ENCODE data around the gene SMAD7.

SMAD7 gene

DNA sequence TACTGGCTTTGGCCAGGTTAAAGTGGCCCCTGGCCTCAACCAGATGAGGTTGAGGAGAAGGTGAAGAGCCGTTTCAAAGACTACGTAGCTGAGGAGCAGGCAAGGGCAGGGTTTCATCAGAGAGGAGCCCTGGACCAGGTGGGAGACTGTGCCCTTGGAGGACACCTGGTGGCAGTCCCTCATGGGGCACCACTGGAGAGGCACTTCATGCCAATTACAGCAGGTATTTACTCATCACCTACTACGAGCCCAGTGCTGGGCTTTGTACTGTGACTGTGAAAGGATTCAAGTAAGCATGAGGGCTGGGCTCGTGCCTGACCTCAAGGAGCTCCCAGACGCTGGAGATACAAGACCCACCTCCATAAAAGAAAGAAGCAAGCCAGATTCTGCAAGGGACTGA, 37.6 kb downstream of the SMAD7 start:
- DNase-seq, result peak in 1 of 4 experiments; percentile 35

DNA sequence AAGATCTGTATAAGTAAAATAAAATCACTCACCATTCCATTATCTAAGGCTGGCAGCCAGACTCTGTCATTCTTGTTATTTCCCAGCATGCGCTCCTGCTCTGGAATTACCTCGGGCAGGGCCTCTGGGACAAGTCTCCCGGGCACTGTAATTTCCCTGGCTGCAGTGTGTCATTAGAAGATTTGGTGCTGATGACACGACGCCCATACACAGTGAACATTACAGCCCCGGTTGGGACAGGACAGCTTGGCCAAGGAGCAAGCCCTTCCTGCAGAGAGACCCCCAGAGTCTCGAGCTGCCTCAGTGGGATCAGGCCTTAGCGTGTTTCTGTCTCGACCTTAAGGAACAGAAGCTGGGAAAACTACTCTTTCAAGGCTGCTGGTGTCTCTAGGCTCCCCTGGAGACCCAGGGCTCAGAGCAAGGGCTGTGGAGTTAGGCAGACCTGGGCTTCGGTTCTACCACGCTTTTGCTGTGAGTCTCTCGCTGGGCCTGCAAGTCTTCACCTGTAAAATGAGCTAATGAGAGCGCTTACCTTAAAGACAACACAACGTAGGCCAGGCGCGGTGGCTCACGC, 39.7 kb downstream of the SMAD7 start:
- no peak for DNase-seq

DNA sequence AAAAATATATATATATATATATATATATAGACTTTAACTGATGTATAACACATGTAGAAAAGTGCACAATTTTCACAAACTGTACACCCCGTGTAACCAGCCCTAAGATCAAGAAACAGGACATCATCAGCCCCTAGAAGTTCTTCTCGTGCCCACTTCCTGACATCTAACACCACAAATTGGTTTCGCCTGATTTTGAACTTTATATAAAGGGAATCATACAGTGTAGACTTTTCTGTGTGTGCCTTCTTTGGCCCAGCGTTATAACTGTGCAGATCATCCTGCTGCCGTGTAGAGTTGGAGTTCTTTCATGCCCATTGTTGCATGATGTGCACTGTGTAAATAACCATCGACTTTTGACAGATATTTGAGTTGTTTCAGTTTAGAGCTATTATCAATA, 41.0 kb downstream of the SMAD7 start:
- DNase-seq, result no peak

DNA sequence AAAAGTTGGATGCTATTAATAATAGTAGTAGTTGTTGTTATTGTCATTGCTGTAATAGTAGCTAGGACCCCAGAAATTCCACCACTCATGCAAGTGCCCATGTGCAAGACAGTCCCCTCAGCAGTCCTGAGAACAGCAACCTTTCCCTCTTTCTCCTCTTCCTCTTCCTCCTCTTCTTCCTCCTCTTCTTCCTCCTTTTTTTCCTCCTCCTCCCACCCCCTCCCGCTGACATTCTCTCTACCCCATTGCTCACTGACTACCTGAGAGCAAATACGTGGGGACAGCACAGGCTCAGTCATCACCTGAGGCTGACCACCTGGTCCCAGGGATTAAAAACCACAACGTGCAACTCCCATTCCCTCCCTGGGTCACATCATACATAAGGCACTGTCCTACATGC, 41.8 kb downstream of the SMAD7 start:
- no peak for DNase-seq

DNA sequence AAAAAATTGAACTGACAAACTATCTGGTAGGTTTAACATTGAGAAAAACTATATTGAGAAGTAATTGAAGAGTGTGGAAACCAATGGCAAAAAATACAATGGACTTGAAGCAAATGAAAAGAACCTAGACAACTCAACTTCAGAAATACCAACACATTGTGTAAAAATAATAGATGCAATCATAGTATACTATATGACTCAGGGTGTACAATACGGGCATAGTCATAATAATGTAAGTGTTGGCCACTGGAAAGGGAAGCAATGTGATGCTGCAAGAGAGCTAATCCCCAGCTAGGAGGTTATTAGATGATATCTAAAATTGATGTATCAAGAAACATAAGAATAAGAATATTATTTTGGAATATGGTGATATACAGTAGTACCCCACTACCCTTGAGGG, 45.3 kb downstream of the SMAD7 start:
- DNase-seq, result no peak

DNA sequence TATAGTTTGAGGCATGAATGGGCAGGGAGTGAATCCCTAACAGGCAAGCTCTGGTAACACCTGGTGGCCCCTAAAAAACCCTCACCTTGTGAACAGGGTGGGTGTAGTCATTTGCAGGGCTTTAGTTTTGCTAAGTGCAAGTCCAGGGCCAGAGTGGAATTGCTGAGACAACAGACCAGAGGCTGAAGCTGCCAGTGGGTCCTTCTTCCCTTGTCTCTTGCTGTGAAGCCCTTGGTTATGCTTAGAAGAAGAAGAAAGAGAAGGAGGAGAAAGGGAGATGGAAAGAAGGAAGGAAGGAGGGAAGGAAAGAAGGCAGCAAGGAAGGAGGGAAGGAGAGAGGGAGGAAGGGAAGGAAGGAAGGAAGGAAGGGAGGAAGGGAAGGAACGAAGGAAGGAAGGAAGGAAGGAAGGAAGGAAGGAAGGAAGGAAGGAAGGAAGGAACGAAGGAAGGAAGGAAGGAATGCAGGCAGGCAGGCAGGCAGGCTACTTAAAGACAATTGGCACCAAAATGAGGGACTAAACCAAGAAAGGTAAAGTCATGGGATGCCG, 45.8 kb downstream of the SMAD7 start:
- no peak for DNase-seq

DNA sequence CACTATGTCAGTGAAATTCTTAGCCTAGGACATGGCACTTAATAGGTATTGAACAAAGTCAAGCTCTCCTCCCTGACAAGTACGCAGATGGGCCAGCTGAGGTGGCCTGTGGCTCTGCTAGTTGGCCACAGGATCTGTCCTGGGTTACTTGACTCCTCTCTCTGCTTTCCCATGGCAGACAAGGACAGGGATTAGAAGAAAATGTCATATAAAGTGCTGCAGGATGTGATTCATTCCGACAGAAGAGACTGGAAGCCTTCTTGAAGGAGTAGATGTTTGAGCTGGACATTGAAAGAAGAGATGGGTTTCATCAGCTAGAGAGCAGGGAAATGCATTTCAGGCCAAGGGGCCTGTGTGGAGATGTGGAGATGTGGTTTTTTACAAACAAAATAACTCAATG, 46.7 kb downstream of the SMAD7 start:
- DNase-seq, result no peak

DNA sequence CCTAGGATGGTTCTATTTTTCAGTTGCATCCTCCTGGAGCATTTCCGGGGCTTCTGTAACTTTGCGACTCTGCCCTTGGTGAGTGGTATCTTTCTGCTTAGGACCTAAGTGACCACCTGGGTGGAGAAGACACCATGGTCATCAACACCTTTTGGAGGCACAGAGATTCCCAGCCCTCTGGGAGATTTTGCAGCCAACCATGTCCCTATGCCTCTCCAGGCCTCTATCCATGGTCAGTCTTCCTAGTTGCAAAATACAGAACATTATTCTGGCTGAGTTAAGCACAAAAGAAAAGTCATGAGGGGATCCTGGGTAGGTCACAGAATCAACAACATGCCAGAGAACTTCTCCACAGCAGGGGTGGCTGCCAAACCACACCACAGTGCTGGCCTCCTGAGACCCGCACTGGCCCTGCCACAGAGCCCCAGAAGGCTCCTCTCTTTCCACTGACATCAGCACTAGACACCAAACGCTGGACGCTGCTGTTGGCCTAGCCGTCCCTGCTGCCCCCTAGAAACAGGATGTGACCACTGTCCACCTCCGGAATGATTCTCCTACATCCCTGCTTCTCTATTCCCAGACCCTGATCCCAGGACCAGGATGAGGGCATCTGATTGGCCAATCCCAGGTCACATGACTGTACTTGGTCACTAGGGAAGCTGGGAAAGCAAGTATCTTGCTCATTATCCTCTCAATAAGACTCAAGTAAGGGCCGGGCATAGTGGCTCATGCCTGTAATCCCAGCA, 47.7 kb downstream of the SMAD7 start:
- no peak for DNase-seq

DNA sequence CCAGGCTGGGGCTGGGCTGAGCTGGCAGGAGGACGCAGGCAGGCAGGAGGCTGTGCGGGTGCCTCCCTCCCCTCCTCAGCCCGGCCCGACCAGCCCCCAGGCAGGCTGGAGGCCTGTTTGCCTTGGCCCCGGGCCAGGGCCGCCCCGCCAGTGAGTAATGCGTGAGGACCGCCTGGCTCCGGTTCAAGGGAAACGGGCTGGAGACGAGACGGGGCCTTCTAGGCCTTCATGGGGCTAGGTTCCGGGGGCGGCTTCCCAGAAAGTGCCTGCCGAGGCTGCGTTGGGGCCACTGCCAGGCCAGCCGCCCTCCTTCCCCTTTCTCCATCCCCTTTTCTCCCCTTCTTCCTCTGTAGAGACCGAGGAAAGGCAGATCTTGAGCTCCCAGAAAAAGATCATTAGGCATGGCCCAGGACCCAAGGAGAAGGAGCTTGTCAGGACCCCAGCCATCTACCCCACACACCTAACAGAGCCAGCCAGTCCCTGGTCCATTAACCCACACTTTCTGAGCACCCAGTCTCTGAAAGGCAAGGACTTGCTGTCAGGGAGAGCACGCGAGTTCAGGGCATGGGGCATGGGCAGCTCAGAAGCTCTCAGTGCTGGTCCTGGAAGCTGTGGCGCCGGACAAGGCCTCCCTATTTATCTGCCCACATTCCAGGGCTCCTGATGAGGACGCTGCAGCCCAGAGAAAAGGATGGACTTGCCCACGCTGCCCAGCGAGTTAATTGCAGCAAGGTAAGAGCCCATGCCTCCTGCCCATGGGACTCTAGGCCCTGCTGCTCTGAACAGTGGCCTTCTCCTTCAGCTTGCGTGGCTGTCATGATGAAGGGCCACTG, 48.5 kb downstream of the SMAD7 start:
- DNase-seq, result no peak

DNA sequence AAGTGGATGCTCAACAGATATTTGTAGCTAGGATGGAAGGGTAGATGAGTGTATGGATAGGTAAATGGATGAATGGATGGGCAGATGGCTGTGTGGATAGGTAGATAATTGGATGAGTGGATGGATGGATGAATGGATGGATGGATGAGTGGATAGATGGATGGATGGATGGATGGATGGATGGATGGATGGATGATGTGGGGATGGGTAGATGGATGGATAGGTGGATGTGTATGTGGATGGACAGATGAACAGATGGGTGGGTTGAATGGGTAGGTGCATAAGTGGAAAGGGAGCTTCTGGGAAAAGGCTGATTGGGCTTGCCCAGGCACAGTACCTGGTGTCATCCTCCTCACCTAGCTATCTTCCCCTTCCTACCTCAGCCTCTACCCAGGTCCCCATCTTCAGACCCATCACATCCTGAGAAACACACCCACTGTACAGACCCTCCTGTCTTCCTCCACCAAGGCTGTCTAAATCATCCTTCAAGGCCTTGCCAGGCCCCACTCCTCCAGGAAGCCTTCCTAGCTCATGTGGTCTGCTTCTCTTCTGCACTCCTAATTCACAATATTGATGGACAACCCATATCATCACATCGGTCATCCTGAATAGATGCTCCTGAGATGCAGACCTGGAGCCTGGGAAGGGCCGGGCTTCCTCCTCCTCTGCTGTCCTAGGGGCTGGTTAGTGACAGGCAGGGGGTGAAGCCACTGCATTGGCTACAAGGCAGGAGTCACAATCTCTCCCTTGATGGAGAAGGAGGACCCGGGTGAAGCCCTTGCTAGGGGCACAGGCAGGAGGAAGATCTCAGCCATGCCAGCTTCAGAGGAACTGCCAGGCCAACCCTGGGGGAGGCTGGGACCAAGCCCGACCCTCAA, 49.4 kb downstream of the SMAD7 start:
- no peak for DNase-seq

DNA sequence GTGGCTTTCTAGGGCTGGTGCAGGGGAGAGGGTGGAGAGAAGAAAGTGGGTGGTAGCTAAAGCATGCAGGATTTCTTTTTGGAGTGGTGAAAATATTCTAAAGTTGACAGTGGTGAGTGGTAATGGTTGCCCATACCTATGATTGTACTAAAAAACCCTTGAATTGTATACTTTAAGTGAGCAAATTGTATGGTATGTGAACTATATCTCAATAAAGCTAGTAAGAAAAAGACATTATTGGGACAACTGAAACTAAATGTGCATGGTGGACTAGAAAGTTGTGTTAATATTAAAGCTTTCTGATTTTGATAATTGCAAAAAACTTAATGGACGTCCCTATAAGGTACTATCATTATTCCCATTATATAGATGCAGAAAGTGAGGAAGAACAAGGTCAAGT, 50.3 kb downstream of the SMAD7 start:
- no peak for DNase-seq

DNA sequence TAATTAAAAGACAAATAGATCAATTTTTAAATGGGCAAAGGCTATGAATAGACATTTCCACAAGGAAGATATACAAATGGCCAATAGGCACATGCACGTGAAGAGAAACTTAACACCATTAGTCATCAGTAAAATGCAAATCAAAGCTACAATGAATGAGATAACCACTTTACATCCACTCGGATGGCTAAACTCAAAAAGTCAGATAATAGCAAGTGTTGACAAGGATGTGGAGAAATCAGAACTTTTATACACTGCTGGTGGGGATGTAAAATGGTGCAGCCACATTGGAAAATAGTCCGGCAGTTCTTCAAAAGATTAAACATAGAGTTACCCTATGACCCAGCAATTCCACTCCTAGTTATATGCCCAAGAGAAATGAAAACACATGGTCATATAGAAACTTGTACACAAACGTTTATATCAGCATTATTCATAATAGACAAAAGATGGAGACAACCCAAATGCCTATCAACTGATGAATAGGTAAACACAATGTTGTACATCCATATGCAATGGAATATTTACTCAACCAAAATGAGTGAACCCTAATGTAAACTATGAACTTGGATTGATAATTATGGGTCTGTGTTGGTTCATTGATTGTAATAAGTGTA, 51.1 kb downstream of the SMAD7 start:
- DNase-seq, result no peak

DNA sequence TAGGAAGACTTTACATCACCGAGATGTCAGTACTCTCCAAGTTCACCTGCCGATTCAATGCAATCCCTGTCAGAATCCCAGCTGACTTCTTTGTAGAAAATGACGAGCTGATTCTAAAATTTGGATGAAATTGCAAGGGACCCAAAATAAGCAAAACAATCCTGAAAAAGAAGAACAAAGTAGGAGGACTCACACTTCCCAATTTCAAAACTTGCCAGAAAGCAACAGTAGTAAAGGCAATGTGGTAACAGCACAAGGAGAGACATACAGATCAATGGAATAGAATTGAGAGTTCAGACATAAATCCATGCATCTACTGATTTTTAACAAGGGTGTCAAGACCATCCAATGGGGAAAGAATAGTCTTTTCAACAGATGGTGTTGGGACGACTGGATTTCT, 52.2 kb downstream of the SMAD7 start:
- no peak for DNase-seq

DNA sequence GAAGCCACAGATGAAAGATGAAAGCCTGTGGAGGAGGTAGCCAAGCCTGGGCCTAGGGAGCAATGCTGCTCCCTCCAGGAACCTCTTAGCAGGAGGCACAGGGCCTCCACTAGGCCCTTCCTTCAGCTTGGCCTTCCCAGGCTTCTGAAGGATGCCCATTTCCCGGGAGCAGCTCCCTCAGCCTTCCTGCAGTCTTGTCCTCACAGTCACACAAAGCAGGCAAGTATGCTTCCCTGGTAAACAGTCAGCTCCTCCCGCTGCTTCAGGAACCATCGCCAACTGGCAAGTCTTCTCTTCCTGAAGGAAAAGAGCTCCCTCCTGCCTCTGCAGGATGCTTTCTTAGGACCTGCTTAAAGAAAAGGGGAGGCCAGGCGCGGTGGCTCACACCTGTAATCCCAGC, 53.2 kb downstream of the SMAD7 start:
- DNase-seq, result no peak

DNA sequence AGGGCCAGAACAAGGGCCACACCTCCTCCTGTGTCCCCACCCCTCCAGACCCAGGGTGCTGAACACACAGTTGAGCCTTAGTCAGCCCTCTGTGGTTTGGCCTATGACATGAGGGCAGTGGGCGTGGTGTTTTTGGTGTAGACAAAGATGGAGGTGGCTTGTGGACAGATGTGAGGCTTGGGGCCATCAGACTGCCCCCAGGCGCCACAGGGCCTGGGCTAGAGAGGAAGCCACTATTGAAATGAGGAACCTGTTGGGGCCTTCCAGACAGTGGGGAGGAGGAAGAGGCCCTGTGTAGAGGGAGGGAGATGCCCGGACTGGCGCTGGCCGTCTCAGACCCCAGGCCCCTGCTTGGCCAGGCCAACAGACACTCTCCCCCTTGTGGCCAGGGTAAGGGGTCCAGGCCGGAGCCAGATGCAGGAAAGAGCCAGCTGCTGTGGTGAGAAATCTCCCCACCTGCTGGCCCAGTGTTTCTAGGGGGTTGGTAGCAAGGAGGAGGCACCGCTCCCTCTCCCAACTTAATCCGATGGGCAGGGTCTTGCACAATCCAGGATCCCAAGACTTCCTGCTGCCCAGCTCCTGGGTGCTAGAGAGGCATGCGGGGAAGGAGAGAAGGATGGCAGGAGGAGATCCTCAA, 53.8 kb downstream of the SMAD7 start:
- no peak for DNase-seq

DNA sequence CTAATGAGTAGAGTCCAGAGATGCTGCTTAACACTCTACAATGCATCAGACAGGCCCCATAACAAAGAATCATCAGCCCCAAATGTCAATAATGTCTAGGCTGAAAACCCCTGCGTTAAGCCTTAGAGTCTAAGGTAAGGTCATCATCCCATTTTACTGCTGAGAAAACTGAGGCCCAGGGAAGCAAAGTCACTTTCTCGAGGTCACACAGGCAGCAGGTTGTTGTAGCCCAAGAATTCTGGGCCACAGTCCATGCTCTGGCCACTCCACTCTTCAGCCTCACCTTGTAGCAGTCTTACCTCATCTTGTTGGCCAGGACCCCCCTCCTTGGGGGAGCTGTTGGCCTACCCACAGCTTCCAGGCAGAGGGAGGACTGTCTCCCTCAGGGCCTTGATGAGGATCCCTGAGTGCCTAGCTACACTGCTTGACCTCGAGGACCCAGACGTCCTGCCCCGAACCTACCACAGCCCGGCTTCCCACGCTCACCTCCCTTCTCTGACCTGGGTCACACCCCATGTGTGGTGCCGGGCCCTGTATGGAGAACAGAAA, 54.4 kb downstream of the SMAD7 start:
- DNase-seq, result no peak

DNA sequence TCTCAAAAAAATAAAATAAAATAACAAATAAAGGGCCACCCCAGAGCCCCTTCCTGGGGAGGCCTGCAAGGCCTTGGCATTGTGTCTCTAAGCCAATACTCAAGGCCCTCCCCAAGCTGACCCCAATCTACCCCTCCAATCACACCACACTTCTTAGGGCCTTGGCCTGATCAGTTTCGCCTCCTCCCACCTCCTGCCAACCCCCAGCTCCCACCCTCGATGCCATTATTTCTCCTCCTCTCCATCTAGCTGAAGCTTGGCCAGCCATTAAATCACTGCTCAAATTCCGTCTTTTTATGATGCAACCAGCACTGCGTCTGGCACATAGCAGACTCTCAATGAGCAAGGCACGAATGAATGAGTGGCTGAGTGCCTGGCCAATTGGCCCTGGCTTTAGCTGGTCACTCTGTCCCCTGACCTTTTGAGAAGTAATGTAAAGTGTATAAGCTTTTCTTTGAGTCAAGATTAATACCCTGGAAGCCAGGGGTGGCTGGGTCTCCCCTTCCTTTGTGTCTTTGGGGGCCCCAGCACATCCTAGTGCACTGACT, 55.9 kb downstream of the SMAD7 start:
- no peak for DNase-seq

DNA sequence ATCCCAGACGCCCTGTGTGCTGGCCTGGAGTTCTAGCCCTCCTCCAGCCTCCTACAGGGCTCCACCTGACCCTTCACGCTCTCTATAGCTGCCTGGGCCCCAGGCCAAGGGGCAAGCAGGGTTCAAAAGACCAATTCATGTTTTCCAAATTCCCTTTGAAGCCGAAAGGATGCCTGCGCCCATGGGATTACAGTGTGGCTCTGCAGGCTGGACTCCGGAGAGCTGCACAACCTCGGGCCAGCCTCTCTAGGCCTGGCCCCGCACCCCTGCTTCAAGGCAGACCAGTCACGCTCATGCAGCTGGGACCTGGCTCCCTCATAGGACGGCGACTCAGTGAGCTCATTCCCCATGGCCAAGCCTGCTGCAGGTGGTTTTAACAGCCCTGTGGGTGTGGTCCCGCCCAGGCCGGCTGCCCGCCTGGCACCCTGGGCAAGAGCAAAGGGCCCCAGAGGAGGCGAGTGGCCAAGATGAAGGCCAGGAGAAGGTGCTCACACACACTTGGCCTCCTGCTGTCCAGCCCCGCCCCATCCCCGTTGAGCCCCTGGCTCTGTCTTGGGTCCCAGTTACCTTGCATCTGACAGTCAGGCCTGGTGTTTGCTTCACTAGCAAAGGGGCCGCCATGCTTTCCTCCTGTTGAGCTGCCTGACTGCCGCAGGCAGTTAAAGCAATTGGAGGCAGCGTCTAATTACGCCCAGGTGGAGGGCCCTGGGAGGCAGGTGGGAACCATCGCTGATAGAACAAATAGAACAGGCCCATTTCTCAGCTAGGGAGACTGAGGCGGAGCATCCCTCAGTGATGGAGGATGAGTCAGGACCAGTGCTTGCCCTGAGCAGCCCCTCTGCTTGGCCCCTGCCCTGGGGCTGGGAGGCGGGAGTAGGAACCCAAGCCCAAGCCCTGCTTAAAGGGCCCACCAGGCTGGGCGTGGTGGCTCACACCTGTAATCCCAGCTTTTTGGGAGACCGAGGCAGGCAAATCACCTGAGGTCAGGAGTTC, 56.9 kb downstream of the SMAD7 start:
- no peak for DNase-seq

DNA sequence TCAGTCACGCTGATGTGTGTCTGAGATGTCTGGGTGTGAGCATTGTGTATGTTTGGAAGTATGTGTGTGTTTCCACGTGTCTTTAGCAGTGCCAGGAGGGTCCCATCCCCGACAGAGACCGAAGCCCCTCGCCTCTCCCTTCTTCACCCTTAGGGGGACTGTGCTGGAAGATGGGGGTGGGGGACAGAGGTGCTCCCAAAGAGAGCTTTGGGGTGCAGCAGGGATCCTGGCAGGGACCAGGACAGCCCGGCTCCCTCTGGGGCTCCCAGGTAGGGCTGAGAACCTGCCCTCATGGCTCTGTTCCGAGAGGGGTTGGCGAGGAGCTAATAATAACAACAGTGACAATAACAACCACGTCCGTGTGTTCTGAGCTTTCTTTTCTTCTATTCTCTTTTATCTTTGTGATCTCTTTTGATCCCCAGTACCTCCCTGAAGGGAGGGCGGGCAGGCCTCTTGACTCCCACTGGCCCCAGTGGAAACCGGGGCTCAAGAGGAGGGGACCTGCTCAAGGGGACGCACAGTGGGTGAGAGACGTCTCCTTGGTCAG, 57.6 kb downstream of the SMAD7 start:
- no peak for DNase-seq

Measured in activated naive CD4-positive, alpha-beta T cell (primary cell).